ENCODE data around the gene TAB2.

DNA sequence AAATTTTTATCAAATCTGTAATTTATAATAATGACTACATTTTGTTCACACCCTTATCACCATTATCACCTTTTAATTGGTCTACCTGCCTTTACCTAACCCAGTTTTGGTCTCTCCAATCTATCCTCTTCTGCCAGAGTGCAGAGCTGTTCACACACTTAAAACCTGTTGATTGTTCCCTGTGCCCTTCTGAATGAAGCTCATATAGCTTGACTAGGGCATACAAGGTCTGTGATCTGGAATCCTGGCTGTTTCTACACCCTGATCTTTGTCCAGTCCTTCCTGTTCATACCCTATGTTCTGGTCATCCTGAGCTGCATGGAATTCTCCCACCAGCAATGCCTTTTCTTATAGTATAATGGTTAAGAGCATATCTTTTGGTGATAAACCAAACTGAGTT is 53.6 kb downstream of the TAB2 start:
- TF ChIP-seq EZH2 (IDR thresholded peaks at IDR 0.05; ENCODE audit: borderline replicate concordance, low read depth, low read length, severe bottlenecking) (no peak), POLR2A (IDR thresholded peaks at IDR 0.05; ENCODE audit: low read depth, low read length) (no peak), MYC (IDR thresholded peaks at IDR 0.05; ENCODE audit: low read depth, low read length) (no peak), POLR2AphosphoS5 (IDR thresholded peaks at IDR 0.05; ENCODE audit: insufficient read depth, low read depth, low read length) (no peak), JUN (IDR thresholded peaks at IDR 0.05; ENCODE audit: borderline replicate concordance, insufficient read depth, insufficient read length, low read depth) (no peak), GATA2 (IDR thresholded peaks at IDR 0.05; ENCODE audit: insufficient read depth, insufficient read length, low read depth, low read length) (no peak), FOS (IDR thresholded peaks at IDR 0.05; ENCODE audit: borderline replicate concordance, insufficient read depth, low read length) (no peak)
- TF ChIP-seq, protein P1, sequence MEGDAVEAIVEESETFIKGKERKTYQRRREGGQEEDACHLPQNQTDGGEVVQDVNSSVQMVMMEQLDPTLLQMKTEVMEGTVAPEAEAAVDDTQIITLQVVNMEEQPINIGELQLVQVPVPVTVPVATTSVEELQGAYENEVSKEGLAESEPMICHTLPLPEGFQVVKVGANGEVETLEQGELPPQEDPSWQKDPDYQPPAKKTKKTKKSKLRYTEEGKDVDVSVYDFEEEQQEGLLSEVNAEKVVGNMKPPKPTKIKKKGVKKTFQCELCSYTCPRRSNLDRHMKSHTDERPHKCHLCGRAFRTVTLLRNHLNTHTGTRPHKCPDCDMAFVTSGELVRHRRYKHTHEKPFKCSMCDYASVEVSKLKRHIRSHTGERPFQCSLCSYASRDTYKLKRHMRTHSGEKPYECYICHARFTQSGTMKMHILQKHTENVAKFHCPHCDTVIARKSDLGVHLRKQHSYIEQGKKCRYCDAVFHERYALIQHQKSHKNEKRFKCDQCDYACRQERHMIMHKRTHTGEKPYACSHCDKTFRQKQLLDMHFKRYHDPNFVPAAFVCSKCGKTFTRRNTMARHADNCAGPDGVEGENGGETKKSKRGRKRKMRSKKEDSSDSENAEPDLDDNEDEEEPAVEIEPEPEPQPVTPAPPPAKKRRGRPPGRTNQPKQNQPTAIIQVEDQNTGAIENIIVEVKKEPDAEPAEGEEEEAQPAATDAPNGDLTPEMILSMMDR (IDR thresholded peaks at IDR 0.05; ENCODE audit: extremely low read depth in 1 of 2, insufficient read depth in 1 of 2, low read depth in 1 of 2, low read length in 2 of 2): no peak
- TF ChIP-seq, protein P2, sequence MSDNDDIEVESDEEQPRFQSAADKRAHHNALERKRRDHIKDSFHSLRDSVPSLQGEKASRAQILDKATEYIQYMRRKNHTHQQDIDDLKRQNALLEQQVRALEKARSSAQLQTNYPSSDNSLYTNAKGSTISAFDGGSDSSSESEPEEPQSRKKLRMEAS (IDR thresholded peaks at IDR 0.05; ENCODE audit: insufficient read depth, insufficient read length): no peak

All from endothelial cell of umbilical vein (primary cell).